Testis (tissue), 3 donors: ENCODE results near the gene FBXL22. TPM values are rescaled to one million over a fixed set of nuclear protein-coding genes. Genes with fewer than 3 reads are reported as not detected.

Experiments used
- polyA plus RNA-seq: library from polyadenylated mRNA; stranded (reverse); fragments of 350-450 nt; fragmentation: Illumina TruSeq; extraction: RNeasy Lipid Tissue Mini Kit (QIAGEN cat#74804); gene quantifications from one replicate; pipeline ENCODE4 v1.2.3, GENCODE V29; 2014; ENCODE audit warnings: low read depth, low replicate concordance; ENCODE audit not compliant: insufficient read depth
- total RNA-seq, 2 donors: library from RNA; depleted of rRNA; stranded (reverse); fragments of >200 nt; gene quantifications; one replicate each; pipeline ENCODE4 v1.2.3, GENCODE V29; 2016

Gene FBXL22
- total and polyA plus RNA-seq, 3 donors from 2014 or later, result 3.2 to 14.3 (median 11.6) TPM

Other genes with a start within 250 kb of the FBXL22 start
- gene CA12, start 215.5 kb upstream of the FBXL22 start, total RNA-seq, result under 1 TPM; 0.55 to 0.68 TPM
- gene CA12, start 215.5 kb upstream of the FBXL22 start, polyA plus RNA-seq, result 8.0 TPM
- gene USP3, start 92.8 kb upstream of the FBXL22 start, total RNA-seq, result 10 to 100 TPM; 38.5 to 43.1 TPM
- 23.2 TPM for gene USP3, start 92.8 kb upstream of the FBXL22 start, polyA plus RNA-seq
- gene HERC1, start 236.6 kb downstream of the FBXL22 start, total RNA-seq, result 100 to 1,000 TPM; 165 to 196 TPM
- gene HERC1, start 236.6 kb downstream of the FBXL22 start, polyA plus RNA-seq, result 73.2 TPM